Lower lobe of right lung (tissue), 2 donors: ENCODE results near the gene HES5. TPM values are rescaled to one million over a fixed set of nuclear protein-coding genes. Genes with fewer than 3 reads are reported as not detected.

Experiments used
- ATAC-seq, 2 donors: fragments of 200-7000 bp; cut with Tn5 transposase; one replicate each; pipeline ENCODE4 v1.9.1; 2020 to 2022; ENCODE audit warnings: mild to moderate bottlenecking in 2 of 2, moderate library complexity in 2 of 2
- DNase-seq: peaks from one replicate; pipeline ENCODE4 v3.0.0-alpha.2; 2020
- H3K27ac ChIP-seq: fragments of 200-600 bp; one replicate; pipeline ENCODE4 v1.8.0; 2022
- H3K27me3 ChIP-seq: fragments of 200-600 bp; one replicate; pipeline ENCODE4 v1.8.0; 2022; ENCODE audit warnings: low read depth
- H3K36me3 ChIP-seq: fragments of 200-600 bp; one replicate; pipeline ENCODE4 v1.8.0; 2022; ENCODE audit warnings: mild to moderate bottlenecking
- H3K4me1 ChIP-seq: fragments of 200-600 bp; one replicate; pipeline ENCODE4 v1.8.0; 2022
- H3K4me3 ChIP-seq: fragments of 200-600 bp; one replicate; pipeline ENCODE4 v1.8.0; 2022; ENCODE audit warnings: mild to moderate bottlenecking
- H3K9me3 ChIP-seq: fragments of 200-600 bp; one replicate; pipeline ENCODE4 v1.8.0; 2022
- CTCF ChIP-seq: fragments of 200-600 bp; IDR thresholded peaks from one replicate; pipeline ENCODE4 v1.8.0; 2022; ENCODE audit warnings: antibody characterized with exemption, mild to moderate bottlenecking
- intact Hi-C: fragments of 100-400 bp; cut with DNase I; formaldehyde crosslinking; loops from one replicate; pipeline ENCODE4 v1.11.0; 2022
- total RNA-seq: library from RNA; stranded (reverse); fragmentation: NEBNext Ultra II Directional; extraction: Animal tissue kit (Norgen Biotek cat#: 25700); gene quantifications from one replicate; pipeline ENCODE4 v1.2.1, GENCODE V29; 2021
- donor health status: DM: no; HTN: yes; CAD: no; lungs with severe emphysema.

HES5 gene
- total RNA-seq, 1 donor from 2014 or later = 1.5 TPM

- no peaks in the 10 kb centered on the region for H3K27me3 ChIP-seq
- intact Hi-C loops = no loop called here
- H3K4me1 ChIP-seq = no peaks in the 10 kb centered on the region
- no peak overlapping the region for H3K4me3 ChIP-seq
- ATAC-seq (no peak), DNase-seq (no peak)
- H3K36me3 ChIP-seq = peaks cover 18% of the 10 kb centered on the region
- no peak for TF ChIP-seq CTCF
- H3K27ac ChIP-seq = no peak overlapping the region
- no peaks in the 10 kb centered on the region for H3K9me3 ChIP-seq
These were observed 37.1 kb upstream of the HES5 start for GRCh38 chr1:2567083-2567679.

GRCh38 chr1:2566101-2567045 lies 36.3 kb upstream of the HES5 start:
- DNase-seq (no peak), ATAC-seq (no peak)
- no peak for TF ChIP-seq CTCF

GRCh38 chr1:2564815-2565374 lies 34.8 kb upstream of the HES5 start:
- ATAC-seq = no peak
- Histone ChIP-seq H3K27me3 (no peaks in the 10 kb centered on the region), H3K4me1 (peaks cover 2% of the 10 kb centered on the region), H3K4me3 (no peak overlapping the region), H3K27ac (no peak overlapping the region), H3K36me3 (peaks cover 41% of the 10 kb centered on the region), H3K9me3 (no peaks in the 10 kb centered on the region)
- intact Hi-C loops = no loop called here
- no peak for TF ChIP-seq CTCF
- no peak for DNase-seq

More at GRCh38 chr1:2566101-2567045, 36.3 kb upstream of the HES5 start:
- Histone ChIP-seq H3K4me3 (no peak overlapping the region), H3K36me3 (peaks cover 27% of the 10 kb centered on the region), H3K9me3 (no peaks in the 10 kb centered on the region), H3K4me1 (no peaks in the 10 kb centered on the region), H3K27ac (no peak overlapping the region), H3K27me3 (no peaks in the 10 kb centered on the region)
- intact Hi-C loops = no loop called here

GRCh38 chr1:2564006-2564814 lies 34.1 kb upstream of the HES5 start:
- H3K4me3 ChIP-seq = no peak overlapping the region
- intact Hi-C loops = no loop called here

More at GRCh38 chr1:2564006-2564814, 34.1 kb upstream of the HES5 start:
- Histone ChIP-seq H3K27ac (no peak overlapping the region), H3K27me3 (no peaks in the 10 kb centered on the region), H3K36me3 (peaks cover 48% of the 10 kb centered on the region), H3K9me3 (no peaks in the 10 kb centered on the region), H3K4me1 (peaks cover 7% of the 10 kb centered on the region)
- TF ChIP-seq CTCF = no peak
- no peak for DNase-seq
- ATAC-seq = no peak
